T-helper 22 cell (primary cell): ENCODE data around the gene RIPPLY3.

Experiments used
- DNase-seq: peaks from one replicate; pipeline ENCODE4 v3.0.0-alpha.2; 2020; ENCODE audit warnings: low read depth

RIPPLY3 gene

DNA sequence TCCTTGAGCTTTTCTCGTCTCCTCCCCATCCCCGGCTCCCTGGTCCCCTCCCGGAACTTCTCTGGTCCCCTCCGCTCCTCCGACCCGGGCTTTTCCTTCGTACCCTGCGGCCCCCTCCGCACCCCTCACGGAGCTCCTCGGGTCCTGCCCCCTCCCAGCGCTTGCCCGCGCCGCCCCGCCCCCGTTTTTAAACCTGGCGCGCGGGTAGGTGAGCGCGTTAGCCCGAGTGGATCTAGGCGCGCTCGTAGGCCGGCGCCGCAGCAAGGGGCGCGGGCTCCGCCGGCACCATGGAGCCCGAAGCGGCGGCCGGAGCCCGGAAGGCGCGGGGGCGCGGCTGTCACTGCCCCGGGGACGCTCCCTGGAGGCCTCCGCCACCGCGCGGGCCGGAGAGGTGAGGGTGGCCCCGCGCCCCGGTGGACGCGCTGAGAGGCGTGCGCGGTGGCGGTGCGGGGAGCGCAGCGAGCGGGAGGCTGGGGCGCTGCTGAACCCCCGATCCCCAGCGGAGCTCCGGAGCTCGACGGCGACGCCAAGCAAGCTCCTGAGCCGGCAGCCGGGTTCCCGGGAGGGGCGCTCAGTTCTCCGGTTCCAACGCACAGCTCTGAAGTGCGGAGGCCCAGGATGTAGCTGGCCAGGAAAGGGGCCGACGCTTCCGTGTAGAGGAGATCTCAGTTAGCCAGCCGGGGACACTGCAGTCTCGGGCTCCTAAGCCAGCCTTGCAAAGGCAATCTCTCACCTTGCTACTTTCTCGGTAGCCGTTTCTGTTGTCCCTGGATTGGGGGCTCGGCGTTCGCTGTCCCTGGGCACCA is at the start of gene RIPPLY3:
TSS of gene RIPPLY3 (plus strand) at position 217 of the 806 bp plus-strand sequence. CDS start at position 288, 71 bp downstream.
- no peak for DNase-seq

DNA sequence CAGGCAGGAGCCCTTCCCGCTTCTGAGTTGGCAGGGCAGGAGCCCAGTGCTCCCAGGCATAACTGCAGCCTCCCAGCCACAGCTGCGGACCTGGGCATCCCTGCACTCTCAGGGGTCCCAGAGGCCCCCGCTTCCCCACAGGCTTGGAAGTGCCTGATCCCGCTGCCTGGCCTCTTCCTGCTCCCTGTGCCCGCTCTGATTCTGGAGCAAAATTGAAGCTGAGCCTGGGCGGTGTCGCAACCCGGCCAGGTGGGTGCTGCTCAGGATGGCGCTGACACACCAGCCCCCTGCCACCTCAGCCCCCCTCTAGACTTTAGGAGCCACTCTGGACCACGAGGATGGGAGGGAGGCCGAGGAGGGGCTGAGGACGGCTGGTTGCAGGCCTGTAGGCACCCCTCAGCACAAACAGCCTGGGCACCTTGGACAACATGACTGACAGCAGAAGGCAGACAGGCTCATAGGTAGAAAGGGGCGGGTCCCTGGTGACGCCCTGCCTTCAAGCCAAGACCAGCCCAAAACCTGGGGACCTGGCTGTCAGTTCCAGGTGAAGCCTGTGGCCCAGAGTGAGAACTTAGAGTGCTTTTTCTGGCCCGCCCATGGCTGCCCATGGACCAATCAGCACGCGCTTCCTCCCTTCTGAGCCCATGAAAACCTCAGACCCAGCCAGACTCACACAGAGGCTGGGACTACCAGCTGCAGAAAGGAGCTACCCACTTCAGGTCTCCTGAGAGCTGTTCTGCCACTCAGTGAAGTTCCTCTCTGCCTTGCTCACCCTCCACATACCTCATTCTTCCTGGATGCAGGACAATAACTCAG is 47.3 kb upstream of the RIPPLY3 start:
- DNase-seq, result no peak

DNA sequence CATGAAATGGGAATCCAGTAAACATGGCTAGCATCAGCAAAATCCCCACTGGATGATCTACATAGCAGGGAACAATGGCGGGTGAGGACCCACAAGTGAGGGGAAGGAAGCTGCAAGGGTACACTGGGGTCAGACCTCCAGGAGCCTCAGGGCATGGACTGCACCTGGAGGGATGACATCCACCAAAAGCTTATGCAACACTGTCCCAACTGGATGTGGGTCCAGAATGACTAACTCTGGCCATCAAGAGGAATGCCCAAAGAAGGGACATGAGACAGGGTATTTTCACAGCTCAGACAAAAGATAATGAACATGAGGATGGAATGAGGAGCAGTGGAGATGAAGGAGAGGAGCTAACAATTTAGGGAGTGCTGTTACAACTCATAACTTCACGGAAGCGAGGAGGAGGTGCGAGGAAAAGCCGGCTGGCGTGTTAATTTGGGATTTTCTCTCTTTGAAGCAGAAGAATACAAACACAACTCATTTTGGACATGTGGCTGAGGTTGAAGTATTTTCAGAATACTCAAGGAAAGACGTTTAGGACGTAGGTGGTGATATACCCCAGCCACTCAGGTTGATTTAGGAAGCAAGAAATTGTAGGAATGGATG is 45.7 kb upstream of the RIPPLY3 start:
- DNase-seq, result no peak

- no peak for DNase-seq
Observed at GRCh38 chr21:36962098-36962780, 44.3 kb upstream of the RIPPLY3 start.

GRCh38 chr21:36964398-36964797 is 42.1 kb upstream of the RIPPLY3 start:
- no peak for DNase-seq

DNA sequence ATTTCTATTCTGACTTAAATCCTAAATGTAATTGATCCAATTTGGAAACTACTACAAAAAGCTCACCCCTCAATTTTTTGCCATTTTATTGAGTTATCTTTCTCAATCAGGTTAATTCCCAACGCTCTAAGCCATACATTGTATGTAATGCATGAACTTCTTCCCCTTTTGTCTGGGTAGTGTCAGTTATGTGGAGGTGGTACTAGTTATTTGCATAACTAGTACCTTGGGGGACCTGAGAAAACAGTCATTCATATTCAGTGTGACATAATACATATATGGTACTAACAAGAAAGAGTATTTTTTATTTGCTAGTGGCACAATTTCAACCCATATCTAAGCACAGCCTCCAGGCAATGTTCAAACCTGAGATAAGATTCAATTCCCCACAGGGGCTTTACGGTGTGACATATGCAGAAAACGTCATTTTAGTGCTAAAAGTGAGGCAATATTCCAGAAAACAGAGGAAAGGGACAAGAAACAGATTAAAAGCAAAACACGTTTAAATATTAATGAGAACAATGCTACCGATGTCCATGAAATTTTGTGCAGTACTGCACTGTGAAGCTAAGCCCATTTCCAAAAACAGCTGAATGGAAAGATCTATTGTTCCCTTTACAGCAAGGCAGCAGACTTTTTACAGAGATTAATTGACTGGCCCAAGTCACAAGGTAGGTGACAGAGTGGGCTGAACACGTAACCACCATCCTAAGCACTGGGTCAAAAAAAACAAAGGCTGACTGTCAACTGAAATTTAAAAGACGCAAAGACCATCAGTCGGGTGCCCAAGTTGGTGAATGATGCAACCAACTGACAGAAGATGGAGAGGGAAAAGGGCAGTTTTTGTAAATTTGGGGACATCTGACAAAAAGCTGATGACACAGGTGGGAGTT is 41.4 kb upstream of the RIPPLY3 start:
- DNase-seq, result no peak

GRCh38 chr21:36965720-36966065 is 40.8 kb upstream of the RIPPLY3 start:
- no peak for DNase-seq

DNA sequence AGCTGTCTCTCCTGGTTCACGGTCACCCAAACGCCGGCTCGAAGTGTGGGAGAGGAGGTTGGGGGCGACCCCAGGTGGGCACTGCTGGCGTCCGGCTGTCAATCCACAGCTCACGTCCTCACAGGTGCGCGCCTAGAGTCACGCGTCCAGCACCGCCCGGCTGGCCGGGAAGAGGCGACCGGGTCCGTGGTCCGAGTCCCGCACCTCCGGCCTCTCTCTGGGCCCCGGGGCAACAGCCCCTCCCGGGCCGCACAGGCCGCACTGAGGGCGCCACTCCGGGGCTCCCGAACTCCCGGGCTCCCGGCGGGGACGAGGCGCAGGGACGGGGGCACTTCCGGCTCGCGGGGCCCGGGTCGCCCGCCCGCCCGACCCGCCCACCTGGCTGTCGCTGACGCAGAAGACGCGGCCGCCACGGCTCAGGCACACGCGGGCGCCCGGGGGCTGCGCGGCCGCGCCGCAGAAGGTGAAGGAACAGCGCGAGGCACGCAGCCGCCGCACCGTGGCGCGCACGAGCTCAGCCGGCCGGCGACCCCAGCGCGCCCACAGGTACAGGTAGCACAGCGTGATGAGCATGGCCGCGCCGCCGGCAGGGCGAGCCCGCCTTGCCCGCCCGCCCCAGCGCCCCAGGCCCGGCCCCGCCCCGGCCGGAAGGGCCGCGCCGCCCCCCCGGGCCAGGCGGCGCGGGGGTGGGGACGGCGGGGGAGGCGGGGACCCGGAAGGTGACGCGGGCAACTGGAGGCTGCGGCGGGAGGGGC is 40.3 kb upstream of the RIPPLY3 start, which contains the start of gene HLCS:
TSS of gene HLCS (minus strand) at position 604 of the 755 bp plus-strand sequence. CDS start at position 573, 31 bp downstream.
- DNase-seq, result peak; percentile 63

DNA sequence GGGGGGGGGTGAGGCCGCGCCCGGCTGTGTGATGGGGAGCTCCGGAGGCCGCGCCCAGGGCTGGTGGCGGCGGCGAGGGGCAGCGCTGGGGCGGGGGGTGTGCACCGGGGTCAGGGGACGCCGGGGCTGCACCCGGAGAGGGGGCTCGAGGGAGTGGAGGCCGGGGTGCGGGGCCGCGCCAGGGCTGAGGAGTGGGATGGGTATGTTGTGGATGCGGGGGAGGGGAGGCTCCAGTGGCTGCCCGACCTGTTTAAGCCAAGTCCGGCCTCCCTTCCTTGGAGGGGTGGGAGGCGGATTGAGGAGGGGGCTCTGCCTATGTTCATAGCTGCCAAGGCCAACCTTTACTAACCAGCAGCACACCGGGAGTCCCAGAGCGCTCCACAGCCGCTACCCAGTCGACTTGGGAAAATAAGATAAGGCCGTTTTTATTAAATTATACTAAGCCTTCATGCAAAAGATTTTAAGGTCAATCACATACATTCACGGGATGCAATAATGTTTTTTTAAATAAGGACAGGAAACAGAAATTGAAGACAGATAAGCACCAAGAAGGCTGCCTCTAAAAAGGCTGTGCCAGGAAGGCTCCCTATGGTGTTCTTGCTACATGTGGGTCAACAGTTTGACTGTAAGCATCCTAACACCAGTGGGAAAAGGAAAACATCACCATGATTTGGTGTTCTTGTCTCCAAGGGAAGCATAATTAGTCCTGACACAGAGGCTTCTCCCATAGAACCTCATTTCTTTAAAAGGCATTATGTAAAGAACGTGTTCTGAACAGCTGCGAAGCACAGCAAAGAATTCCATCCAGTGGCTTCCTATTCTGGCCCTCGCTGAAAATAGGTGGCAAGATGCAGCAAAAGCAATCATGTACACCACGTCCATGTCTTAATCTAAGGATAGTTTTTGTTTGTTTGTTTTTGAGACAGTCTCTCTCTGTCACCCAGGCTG is 39.4 kb upstream of the RIPPLY3 start:
- no peak for DNase-seq

GRCh38 chr21:36968414-36968813 is 38.1 kb upstream of the RIPPLY3 start:
- DNase-seq, result no peak

- DNase-seq, result no peak
Observed at GRCh38 chr21:36968976-36969375, 37.5 kb upstream of the RIPPLY3 start.

DNA sequence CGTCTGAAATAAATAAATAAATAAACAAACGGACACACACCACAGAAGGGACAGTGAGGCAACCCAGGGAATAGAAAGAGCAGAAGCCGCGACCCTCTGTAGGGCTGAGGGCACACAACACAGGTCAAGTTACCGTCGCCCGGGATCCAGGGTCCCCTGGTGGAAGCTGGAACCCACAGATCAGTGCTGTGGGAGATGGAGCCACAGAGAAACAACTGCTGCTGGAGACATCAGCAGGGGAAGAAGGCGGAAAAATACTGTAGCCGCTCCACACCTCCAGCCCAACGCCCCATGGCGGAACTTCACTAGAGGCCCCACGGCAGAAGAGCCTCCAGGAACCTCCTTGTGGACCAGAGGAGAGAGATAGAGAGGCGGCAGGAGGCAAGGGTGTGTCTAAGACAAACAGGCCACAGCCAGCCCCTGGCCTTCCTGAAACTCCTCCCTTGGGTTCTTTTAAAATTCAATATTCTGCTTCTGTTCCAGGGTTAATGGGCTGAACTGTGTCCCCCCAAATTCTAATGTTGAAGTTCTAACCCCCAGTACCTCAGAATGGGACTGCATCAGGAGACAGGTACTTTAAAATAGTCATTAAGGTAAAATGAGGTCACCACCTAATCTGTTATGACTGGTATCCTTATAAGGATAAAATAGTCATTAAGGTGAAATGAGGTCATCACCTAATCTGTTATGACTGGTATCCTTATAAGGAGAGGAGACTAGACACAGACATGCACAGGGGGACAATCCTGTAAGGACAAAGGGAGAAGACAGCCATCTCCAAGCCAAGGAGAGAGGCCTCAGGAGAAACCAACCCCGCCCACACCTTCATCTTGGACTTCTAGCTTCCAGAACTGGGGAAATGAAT is 32.3 kb upstream of the RIPPLY3 start:
- no peak for DNase-seq

GRCh38 chr21:36974851-36975192 is 31.7 kb upstream of the RIPPLY3 start:
- DNase-seq, result no peak

DNA sequence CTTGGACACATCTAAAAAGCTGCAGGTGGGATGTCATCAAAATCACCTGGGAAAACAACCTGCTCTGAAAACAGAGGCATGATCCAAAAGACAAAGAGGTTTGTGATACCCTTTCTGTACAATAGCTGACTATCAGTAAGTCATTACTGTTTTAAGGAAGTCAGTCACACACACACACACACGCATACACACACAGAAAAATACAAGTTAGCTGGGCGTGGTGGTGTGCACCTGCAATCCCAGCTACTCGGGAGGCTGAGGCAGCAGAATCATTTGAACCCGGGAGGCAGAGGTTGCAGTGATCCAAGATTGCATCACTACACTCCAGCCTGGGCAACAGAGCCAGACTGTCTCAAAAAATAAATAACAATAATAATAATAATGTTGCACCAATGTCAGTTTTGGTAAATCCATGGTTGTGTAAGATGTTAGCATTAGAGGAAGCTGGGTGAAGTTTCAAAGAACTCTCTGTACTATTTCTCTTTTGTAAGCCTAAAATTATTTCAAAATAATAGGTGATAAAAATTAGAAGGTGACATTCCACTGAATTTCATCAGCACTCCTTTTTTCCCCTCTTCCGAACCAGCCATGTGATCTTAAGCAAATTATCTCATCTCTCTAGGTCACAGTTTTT is 30.2 kb upstream of the RIPPLY3 start:
- DNase-seq, result no peak

DNA sequence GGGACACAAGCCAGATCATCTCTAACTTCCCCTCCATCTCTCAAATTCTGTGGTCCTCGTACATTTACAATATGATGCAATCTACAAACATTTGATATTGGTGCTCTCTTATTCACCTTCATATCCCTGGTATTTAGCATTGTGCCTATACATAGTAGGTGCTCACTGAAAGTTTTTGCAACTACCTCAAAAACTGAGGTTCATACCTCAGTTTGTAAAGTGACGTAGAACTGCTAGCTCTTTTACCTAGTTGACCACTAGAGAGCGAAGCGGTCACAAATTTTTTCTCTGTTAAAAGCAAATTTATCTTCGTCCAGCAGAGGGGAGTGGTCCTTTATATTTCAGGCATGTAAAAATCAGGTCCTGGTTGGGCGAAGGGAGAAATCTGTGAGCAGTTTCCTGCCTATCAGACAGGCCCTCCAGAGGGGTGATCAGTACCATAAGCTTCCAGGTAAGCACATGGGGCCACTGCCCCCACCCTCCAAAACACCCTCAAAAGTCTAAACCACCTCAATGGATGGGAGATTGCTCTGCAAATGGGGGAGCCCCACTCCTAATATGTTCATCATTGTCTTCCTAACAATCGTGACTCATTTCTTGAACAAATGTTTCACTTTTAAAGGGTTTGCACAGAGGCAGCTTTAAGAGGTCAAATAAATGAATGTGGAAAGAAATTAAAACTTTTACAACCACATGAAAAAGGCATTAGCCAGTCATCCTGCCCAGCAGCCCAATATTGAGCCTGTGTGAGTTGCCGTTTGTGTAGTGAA is 29.4 kb upstream of the RIPPLY3 start:
- no peak for DNase-seq

- DNase-seq, result no peak
Observed at GRCh38 chr21:36980280-36981048, 26.0 kb upstream of the RIPPLY3 start.
